Epithelial cell of proximal tubule (primary cell): ENCODE data around the gene MRFAP1L1. TPM values are rescaled to one million over a fixed set of nuclear protein-coding genes. Genes with fewer than 3 reads are reported as not detected.
A peak's percentile ranks its signal among the peaks of the same experiment; 100 is the strongest.

Source experiments
- DNase-seq: peaks from one replicate; pipeline ENCODE4 v3.0.0-alpha.2; 2011; ENCODE audit warnings: low read depth
- H3K4me3 ChIP-seq: 2 replicates; pipeline ENCODE4 v1.5.1; 2011; ENCODE audit warnings: low read depth, mild to moderate bottlenecking, low read length
- CTCF ChIP-seq: conservative IDR thresholded peaks from 2 replicates; pipeline ENCODE4 v1.5.1; 2012; ENCODE audit warnings: low read depth, mild to moderate bottlenecking, low read length
- total RNA-seq: library from RNA; depleted of rRNA; stranded (reverse); fragments of >200 nt; gene quantifications from 2 replicates; pipeline ENCODE4 v1.2.3, GENCODE V29; 2015

MRFAP1L1 gene
- total RNA-seq, 1 donor from 2014 or later = 49.1 TPM

GRCh38 chr4:6714954-6715353 lies 5.3 kb upstream of the MRFAP1L1 start:
- DNase-seq = no peak
- TF ChIP-seq CTCF = no peak
- no peak overlapping the region for H3K4me3 ChIP-seq

GRCh38 chr4:6710996-6711395 lies 1.3 kb upstream of the MRFAP1L1 start:
- DNase-seq = no peak
- no peak overlapping the region for H3K4me3 ChIP-seq
- TF ChIP-seq CTCF = no peak

- peak overlapping the region; percentile 72 for H3K4me3 ChIP-seq
- TF ChIP-seq CTCF = no peak
- no peak for DNase-seq
These were observed 617 bp upstream of the MRFAP1L1 start for GRCh38 chr4:6710282-6710681.

- H3K4me3 ChIP-seq = no peak overlapping the region
- no peak for DNase-seq
- TF ChIP-seq CTCF = no peak
These were observed 3.5 kb downstream of the MRFAP1L1 start for GRCh38 chr4:6706173-6706572.

- no peak overlapping the region for H3K4me3 ChIP-seq
- TF ChIP-seq CTCF = no peak
- DNase-seq = no peak
These were observed 4.0 kb downstream of the MRFAP1L1 start for GRCh38 chr4:6705646-6706045.

- no peak overlapping the region for H3K4me3 ChIP-seq
- DNase-seq = no peak
- no peak for TF ChIP-seq CTCF
These were observed 5.9 kb downstream of the MRFAP1L1 start for GRCh38 chr4:6703786-6704185.

GRCh38 chr4:6702761-6703160 lies 6.9 kb downstream of the MRFAP1L1 start:
- no peak overlapping the region for H3K4me3 ChIP-seq
- no peak for DNase-seq

More at GRCh38 chr4:6702761-6703160, 6.9 kb downstream of the MRFAP1L1 start:
- no peak for TF ChIP-seq CTCF
